Measurements from ENCODE around the gene TP53BP1.

DNA sequence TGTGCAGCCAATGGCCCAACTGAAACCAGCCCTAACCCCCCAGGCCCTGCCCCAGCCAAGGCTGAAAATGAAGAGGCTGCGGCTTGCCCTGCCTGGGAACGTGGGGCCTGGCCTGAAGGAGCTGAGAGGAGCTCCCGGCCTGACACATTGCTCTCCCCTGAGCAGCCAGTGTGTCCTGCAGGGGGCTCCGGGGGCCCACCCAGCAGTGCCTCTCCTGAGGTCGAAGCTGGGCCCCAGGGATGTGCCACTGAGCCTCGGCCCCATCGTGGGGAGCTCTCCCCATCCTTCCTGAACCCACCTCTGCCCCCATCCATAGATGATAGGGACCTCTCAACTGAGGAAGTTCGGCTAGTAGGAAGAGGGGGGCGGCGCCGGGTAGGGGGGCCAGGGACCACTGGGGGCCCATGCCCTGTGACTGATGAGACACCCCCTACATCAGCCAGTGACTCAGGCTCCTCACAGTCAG lies 35.6 kb upstream of the TP53BP1 start:
- TF ChIP-seq ZNF121 (CRISPR knock-in tag; IDR thresholded peaks at IDR 0.05) (no peak), ZSCAN29 (CRISPR knock-in tag; conservative IDR thresholded peaks at IDR 0.05) (no peak)

All from HepG2 (cell line).